CD4-positive, alpha-beta T cell treated with Interleukin-6 for 4 hours (primary cell): ENCODE measurements around the gene ALB.

Experiments used
- DNase-seq: peaks from one replicate; pipeline ENCODE4 v3.0.0-alpha.2; 2020; ENCODE audit warnings: mixed read lengths

ALB gene

GRCh38 chr4:73452953-73453700, 49.0 kb downstream of the ALB start:
- no peak for DNase-seq

- no peak for DNase-seq
Measured at GRCh38 chr4:73453701-73454005, 49.6 kb downstream of the ALB start.

- DNase-seq, result no peak
Measured at GRCh38 chr4:73454920-73455319, 50.8 kb downstream of the ALB start.

GRCh38 chr4:73456177-73457022, 52.3 kb downstream of the ALB start:
- no peak for DNase-seq

GRCh38 chr4:73458184-73459047, 54.3 kb downstream of the ALB start:
- DNase-seq, result no peak

GRCh38 chr4:73459048-73459421, 54.9 kb downstream of the ALB start:
- DNase-seq, result no peak

GRCh38 chr4:73460913-73461522, 56.9 kb downstream of the ALB start:
- no peak for DNase-seq

- no peak for DNase-seq
Measured at GRCh38 chr4:73468170-73468569, 64.1 kb downstream of the ALB start.

- DNase-seq, result no peak
Measured at GRCh38 chr4:73470728-73471127, 66.6 kb downstream of the ALB start.
